Natural killer cell treated with Interleukin-12 subunit alpha and Interleukin-12 subunit beta and Interleukin-15 and Interleukin-18, amount 100 ng/mL, for 72 hours (primary cell): ENCODE data around the gene MYPOP. TPM values are rescaled to one million over a fixed set of nuclear protein-coding genes. Genes with fewer than 3 reads are reported as not detected.
"Not testable (repeated sequence)": the region's sequence is repeated elsewhere in the genome, so short reads cannot be mapped to it uniquely, and the experiment has no call there.

Experiments
- ATAC-seq, 2 donors: fragments of 150-1000 bp; cut with Tn5 transposase in 1 of 2; sonication (Bioruptor Pico), chemical (Tn5 transposase) in 1 of 2; 2 replicates each; pipeline ENCODE4 v1.10.0; 2021
- DNase-seq: peaks from one replicate; pipeline ENCODE4 v3.0.0; 2022; ENCODE audit warnings: low spot score
- H3K27ac Mint-ChIP-seq, 2 donors: 1 replicate in 1 of 2; 2 replicates in 1 of 2; pipeline ENCODE4 v1.8.0; 2022; ENCODE audit warnings: mixed read lengths in 2 of 2, mild to moderate bottlenecking in 1 of 2, moderate library complexity in 1 of 2
- H3K27me3 Mint-ChIP-seq, 2 donors: 1 replicate in 1 of 2; 2 replicates in 1 of 2; pipeline ENCODE4 v1.8.0; 2022; ENCODE audit warnings: mixed read lengths in 2 of 2
- H3K36me3 Mint-ChIP-seq: one replicate; pipeline ENCODE4 v1.8.0; 2022; ENCODE audit warnings: mixed read lengths
- H3K4me1 Mint-ChIP-seq, 2 donors: 1 replicate in 1 of 2; 2 replicates in 1 of 2; pipeline ENCODE4 v1.8.0; 2022; ENCODE audit warnings: low read depth in 2 of 2, mixed read lengths in 2 of 2, mild to moderate bottlenecking in 1 of 2
- H3K4me3 Mint-ChIP-seq: one replicate; pipeline ENCODE4 v1.8.0; 2022; ENCODE audit warnings: mixed read lengths
- H3K9me3 Mint-ChIP-seq: 2 replicates; pipeline ENCODE4 v1.8.0; 2022; ENCODE audit warnings: mixed read lengths
- total RNA-seq, 2 donors: library from RNA; stranded (reverse); gene quantifications; one replicate each; pipeline ENCODE4 v1.2.3, GENCODE V29; 2022

The MYPOP gene
- total RNA-seq, 2 donors from 2014 or later: 10.6 to 14.9 TPM

DNA sequence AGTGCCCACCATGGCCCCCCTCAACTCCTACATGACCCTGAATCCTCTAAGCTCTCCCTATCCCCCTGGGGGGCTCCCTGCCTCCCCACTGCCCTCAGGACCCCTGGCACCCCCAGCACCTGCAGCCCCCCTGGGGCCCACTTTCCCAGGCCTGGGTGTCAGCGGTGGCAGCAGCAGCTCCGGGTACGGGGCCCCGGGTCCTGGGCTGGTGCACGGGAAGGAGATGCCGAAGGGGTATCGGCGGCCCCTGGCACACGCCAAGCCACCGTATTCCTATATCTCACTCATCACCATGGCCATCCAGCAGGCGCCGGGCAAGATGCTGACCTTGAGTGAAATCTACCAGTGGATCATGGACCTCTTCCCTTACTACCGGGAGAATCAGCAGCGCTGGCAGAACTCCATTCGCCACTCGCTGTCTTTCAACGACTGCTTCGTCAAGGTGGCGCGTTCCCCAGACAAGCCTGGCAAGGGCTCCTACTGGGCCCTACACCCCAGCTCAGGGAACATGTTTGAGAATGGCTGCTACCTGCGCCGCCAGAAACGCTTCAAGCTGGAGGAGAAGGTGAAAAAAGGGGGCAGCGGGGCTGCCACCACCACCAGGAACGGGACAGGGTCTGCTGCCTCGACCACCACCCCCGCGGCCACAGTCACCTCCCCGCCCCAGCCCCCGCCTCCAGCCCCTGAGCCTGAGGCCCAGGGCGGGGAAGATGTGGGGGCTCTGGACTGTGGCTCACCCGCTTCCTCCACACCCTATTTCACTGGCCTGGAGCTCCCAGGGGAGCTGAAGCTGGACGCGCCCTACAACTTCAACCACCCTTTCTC lies 30.1 kb downstream of the MYPOP start:
- Mint-ChIP-seq H3K4me1 (peaks cover 8 to 9% of the 10 kb centered on the region in 2 donors), H3K27ac (no peak overlapping the region), H3K36me3 (no peaks in the 10 kb centered on the region), H3K4me3 (no peak overlapping the region), H3K27me3 (peaks cover 14 to 19% of the 10 kb centered on the region in 2 donors), H3K9me3 (no peaks in the 10 kb centered on the region)
- no peak for ATAC-seq
- DNase-seq: no peak

DNA sequence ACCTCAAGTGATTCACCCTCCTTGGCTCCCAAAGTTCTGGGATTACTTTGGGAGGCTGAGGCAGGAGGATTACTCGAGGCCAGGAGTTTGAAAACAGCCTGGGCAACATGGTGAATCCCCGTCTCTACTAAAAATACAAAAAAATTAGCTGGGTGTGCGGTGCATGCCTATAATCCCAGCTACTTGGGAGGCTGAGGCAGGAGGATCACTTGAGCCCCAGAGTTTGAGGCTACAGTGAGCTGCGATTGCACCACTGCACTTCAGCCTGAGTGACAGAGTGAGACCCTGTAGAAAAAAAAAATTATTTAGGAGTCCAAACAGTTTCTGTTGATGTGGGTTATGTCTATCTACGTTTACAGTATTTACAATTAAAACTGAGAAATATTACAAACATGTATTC lies 31.6 kb downstream of the MYPOP start:
- Mint-ChIP-seq H3K27ac (no peak overlapping the region), H3K36me3 (no peaks in the 10 kb centered on the region), H3K9me3 (no peaks in the 10 kb centered on the region), H3K4me3 (no peak overlapping the region), H3K4me1 (peaks cover 0 to under 1% of the 10 kb centered on the region in 2 donors), H3K27me3 (peaks cover 10 to 12% of the 10 kb centered on the region in 2 donors)
- ATAC-seq (no peak), DNase-seq (no peak)

DNA sequence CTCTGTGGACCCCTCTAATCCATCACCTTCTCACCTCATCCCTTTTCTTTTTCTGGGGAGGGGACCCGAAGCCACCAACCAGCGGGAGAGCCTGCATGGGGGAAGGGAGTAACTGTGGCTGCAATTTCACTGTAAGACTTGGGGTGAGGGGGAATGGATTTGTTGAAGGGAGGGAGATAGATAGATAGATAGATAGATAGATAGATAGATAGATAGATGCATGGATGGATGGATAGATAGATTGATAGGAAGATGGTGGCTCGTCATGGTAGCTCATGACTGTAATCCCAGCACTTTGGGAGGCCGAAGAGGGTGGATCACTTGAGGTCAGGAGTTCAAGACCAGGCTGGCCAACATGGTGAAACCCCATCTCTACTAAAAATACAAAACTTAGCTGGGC lies 35.2 kb downstream of the MYPOP start:
- not testable (repeated sequence) for DNase-seq, H3K4me3 Mint-ChIP-seq, H3K9me3 Mint-ChIP-seq, H3K36me3 Mint-ChIP-seq, H3K27ac Mint-ChIP-seq, ATAC-seq
- peaks cover 14% of the 10 kb centered on the region in 2 donors for H3K4me1 Mint-ChIP-seq
- H3K27me3 Mint-ChIP-seq: peaks cover 9 to 18% of the 10 kb centered on the region in 2 donors

DNA sequence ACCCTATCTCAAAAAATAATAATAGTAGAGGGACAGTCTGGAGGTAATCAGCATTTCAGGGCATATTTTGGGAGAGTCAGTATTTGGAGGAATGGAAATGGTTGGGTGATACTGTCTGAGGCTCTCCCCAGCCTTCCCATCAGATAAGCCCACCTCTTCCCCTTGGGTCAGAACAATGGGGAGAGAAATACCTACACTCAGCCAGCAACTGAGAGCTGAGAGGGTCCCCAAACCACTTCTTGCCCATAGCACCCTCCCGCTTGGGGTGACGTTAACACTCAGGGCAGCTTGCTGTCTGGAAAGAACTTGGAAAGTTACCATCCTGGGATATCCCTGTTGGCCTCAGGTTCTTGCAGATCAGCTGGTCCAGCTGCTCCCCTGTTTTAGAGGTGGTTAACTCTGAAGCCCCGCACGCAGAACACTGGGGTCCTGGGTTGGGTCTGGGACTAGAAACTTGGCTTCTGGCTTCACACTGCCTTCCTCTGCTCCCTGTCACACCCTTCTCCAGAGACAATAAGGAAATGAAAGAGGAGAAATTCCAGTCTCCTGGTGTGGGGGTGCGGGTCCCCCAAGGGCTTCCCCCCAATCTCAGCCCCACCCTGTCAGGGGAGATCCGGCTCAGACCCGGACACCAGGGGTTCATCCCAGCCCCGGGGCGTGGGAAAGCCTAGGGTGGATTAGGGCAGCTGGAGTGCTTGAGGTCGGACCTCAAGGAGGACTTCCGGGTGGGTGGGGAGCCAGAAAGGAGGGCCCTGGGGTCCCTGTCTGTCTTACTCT lies 35.8 kb downstream of the MYPOP start:
- no peaks in the 10 kb centered on the region for H3K9me3 Mint-ChIP-seq
- peaks cover 18 to 19% of the 10 kb centered on the region in 2 donors for H3K4me1 Mint-ChIP-seq
- no peak overlapping the region for H3K4me3 Mint-ChIP-seq
- H3K27ac Mint-ChIP-seq: no peak overlapping the region
- DNase-seq (no peak), ATAC-seq (no peak)
- peaks cover 9 to 18% of the 10 kb centered on the region in 2 donors for H3K27me3 Mint-ChIP-seq
- H3K36me3 Mint-ChIP-seq: peaks cover 4% of the 10 kb centered on the region

- DNase-seq: no peak
- peaks cover 4% of the 10 kb centered on the region for H3K36me3 Mint-ChIP-seq
- H3K27ac Mint-ChIP-seq: peak overlapping the region in 1 of 2 donors; percentile 72
- peaks cover 9 to 18% of the 10 kb centered on the region in 2 donors for H3K27me3 Mint-ChIP-seq
- no peak for ATAC-seq
- peaks cover 19 to 21% of the 10 kb centered on the region in 2 donors for H3K4me1 Mint-ChIP-seq
- H3K4me3 Mint-ChIP-seq: no peak overlapping the region
- H3K9me3 Mint-ChIP-seq: no peaks in the 10 kb centered on the region
Measured at GRCh38 chr19:45865269-45865948, 37.0 kb downstream of the MYPOP start.

DNA sequence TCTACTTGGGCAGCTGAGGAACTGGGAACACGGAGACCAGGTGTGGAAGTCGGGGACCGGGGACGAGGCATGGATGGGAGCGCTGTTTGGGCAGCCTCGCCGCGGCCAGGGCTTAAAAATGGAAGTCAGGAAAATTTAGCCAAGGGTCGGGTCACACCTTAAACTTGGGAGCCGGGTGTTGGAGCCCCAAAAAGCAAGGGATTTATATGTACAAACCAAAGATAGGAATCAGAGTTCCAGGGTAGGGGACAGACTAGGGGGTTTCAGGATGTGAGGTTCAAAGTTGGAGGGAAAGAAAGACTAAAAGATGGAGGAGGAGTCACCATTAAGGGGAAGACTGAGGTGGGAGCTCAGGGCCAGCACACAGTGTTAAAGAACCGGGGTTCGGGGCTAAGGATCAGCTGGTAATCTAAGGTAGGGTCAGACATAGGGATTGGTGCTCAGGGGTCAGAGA lies 37.8 kb downstream of the MYPOP start:
- DNase-seq: no peak
- peaks cover 4% of the 10 kb centered on the region for H3K36me3 Mint-ChIP-seq
- no peak overlapping the region for H3K27ac Mint-ChIP-seq
- ATAC-seq: no peak
- H3K9me3 Mint-ChIP-seq: no peaks in the 10 kb centered on the region
- H3K27me3 Mint-ChIP-seq: peaks cover 9 to 18% of the 10 kb centered on the region in 2 donors
- peaks cover 19 to 21% of the 10 kb centered on the region in 2 donors for H3K4me1 Mint-ChIP-seq
- peak overlapping the region; percentile 95 for H3K4me3 Mint-ChIP-seq

DNA sequence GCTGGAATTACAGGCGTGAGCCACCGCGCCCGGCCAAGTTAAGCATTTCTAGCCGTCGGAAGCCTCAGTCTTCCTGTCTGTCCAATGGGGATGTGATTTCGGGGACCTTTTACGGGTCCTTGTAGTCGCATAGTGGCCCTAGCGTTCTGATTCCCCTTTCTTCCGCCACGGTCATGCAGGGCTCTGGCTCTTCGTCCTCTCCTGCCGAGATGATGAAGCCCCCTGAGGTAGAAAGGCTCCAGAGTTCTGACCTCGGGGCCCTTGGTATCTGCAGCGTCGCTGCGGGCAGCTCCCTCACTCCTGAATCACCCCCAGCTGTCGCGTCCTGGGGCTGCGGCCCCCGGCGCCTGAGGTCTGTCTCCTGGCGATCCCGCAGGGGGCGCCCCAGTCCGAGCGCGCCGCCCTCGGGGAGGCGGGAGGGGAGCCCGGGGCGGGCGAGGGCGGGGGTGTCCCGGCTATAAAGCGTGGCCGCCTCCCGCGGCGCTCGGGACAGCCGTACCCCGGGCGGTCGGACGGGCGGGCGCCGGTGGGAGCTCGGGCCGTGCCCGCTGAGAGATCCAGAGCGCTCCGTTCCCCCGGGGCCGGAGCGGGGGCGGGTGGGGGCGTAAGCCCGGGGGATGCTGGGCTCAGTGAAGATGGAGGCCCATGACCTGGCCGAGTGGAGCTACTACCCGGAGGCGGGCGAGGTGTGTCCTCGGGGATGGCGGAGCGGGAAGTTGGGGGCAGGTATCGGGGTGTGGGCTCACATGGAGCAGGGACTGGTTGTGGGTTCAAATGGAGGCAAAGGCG lies 38.4 kb downstream of the MYPOP start, which contains the start of gene FOXA3:
Gene FOXA3, plus strand, starts transcription at position 487 of the 789 bp plus-strand sequence. Its CDS starts 131 bp downstream, at position 618.
- Mint-ChIP-seq H3K9me3 (no peaks in the 10 kb centered on the region), H3K4me3 (peak within 1 kb of the TSS; percentile 95), H3K27me3 (peaks cover 9 to 18% of the 10 kb centered on the region in 2 donors), H3K4me1 (peaks cover 19 to 21% of the 10 kb centered on the region in 2 donors), H3K27ac (peak within 1 kb of the TSS; percentile 81 to 95), H3K36me3 (peaks cover 4% of the 10 kb centered on the region)
- DNase-seq: peak; percentile 80
- peak; percentile 56 to 72 for ATAC-seq

DNA sequence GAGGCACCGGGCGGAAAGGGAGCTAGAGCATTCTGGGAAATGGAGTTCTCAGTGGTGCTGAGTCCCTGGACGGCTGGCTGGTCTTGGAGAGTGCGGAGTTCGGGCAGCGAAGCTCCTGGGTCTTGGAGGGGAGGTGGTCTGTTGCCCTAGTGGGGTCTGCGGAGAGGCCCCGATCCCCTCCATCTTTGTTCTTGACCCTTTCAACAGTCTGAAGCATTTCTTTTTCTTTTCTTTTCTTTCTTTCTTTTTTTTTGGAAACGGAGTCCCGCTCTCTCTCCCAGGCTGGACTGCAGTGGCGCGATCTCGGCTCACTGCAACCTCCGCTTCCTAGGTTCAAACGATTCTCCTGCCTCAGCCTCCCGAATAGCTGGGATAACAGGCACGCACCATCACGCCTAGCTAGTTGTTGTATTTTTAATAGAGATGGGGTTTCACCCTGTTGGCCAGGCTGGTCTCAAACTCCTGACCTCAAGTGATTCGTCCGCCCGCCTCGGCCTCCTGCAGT lies 39.0 kb downstream of the MYPOP start:
- ATAC-seq (no peak), DNase-seq (no peak)
- Mint-ChIP-seq H3K9me3 (no peaks in the 10 kb centered on the region), H3K27ac (peak overlapping the region; percentile 81 to 95), H3K36me3 (peaks cover 4% of the 10 kb centered on the region), H3K4me1 (peaks cover 21 to 25% of the 10 kb centered on the region in 2 donors), H3K4me3 (peak overlapping the region; percentile 95), H3K27me3 (peaks cover 9 to 18% of the 10 kb centered on the region in 2 donors)

- peak; percentile 100 for DNase-seq
- ATAC-seq: peak; percentile 98 to 99
- peaks cover 9 to 15% of the 10 kb centered on the region in 2 donors for H3K27me3 Mint-ChIP-seq
- H3K27ac Mint-ChIP-seq: peak within 1 kb of the TSS; percentile 81 to 95
- peak within 1 kb of the TSS; percentile 95 for H3K4me3 Mint-ChIP-seq
- H3K9me3 Mint-ChIP-seq: no peaks in the 10 kb centered on the region
- peaks cover 25 to 29% of the 10 kb centered on the region in 2 donors for H3K4me1 Mint-ChIP-seq
- peaks cover 4% of the 10 kb centered on the region for H3K36me3 Mint-ChIP-seq
Measured at GRCh38 chr19:45862564-45863334, 39.7 kb downstream of the MYPOP start, which contains the start of gene SYMPK. Gene SYMPK (minus strand): TSS chr19:45863147. CDS start chr19:45854495, 8,652 bp downstream.

DNA sequence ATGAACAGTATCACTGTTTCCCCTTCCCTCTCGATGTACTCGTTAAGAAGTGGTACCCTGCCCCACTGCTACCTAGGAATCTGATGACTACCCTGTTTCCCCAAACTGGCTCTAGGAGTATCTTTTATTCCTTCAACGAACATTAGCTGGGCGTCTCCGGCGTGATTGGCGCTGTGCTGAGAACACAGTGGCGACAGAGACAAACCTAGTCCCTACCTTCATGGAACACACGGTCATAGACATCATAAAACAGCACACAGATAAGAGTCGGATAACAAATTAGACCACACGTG lies 40.2 kb downstream of the MYPOP start:
- Mint-ChIP-seq H3K27me3 (peaks cover 9 to 14% of the 10 kb centered on the region in 2 donors), H3K4me3 (peak overlapping the region; percentile 95), H3K9me3 (no peaks in the 10 kb centered on the region), H3K27ac (peak overlapping the region; percentile 81 to 95), H3K4me1 (peaks cover 25 to 29% of the 10 kb centered on the region in 2 donors), H3K36me3 (peaks cover 4% of the 10 kb centered on the region)
- ATAC-seq (no peak), DNase-seq (no peak)

GRCh38 chr19:45860359-45861259 lies 41.8 kb downstream of the MYPOP start:
- no peak overlapping the region for H3K27ac Mint-ChIP-seq
- H3K9me3 Mint-ChIP-seq: no peaks in the 10 kb centered on the region
- H3K27me3 Mint-ChIP-seq: peaks cover 9 to 12% of the 10 kb centered on the region in 2 donors
- H3K36me3 Mint-ChIP-seq: peaks cover 4% of the 10 kb centered on the region
- H3K4me3 Mint-ChIP-seq: peak overlapping the region; percentile 95
- ATAC-seq (no peak), DNase-seq (peak; percentile 18)
- H3K4me1 Mint-ChIP-seq: peaks cover 25 to 29% of the 10 kb centered on the region in 2 donors
